ENCODE data around the gene ZNF598.
"Not testable (repeated sequence)": the region's sequence is repeated elsewhere in the genome, so short reads cannot be mapped to it uniquely, and the experiment has no call there.

DNA sequence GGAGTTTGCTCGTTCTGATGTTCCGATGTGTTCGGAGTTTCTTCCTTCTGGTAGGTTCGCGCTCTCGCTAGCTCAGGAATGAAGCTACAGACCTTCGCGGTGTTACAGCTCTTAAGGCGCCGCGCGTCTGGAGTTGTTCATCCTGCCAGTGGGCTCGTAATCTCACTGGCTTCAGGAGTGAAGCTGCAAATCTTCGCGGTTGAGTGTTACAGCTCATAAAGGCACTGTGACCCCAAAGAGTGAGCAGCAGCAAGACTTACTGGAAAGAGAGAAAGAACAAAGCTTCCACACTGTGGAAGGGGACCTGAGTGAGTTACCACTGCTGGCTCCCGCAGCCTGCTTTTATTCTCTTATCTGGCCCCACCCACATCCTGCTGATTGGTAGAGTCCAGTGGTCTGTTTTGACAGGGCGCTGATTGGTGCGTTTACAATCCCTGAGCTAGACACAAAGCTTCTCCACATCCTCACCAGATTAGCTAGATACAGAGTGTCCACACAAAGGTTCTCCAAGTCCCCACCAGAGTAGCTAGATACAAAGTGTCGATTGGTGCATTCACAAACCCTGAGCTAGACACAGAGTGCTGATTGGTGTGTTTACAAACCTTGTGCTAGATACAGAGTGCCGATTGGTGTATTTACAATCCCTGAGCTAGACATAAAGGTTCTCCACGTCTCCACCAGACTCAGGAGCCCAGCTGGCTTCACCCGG, 52.0 kb downstream of the ZNF598 start:
- not testable (repeated sequence) for TF ChIP-seq CTCF (IDR thresholded peaks at IDR 0.05; ENCODE audit: borderline replicate concordance, extremely low read depth, low read length, poor library complexity, severe bottlenecking); EZH2 (IDR thresholded peaks at IDR 0.05; ENCODE audit: borderline replicate concordance, low read depth, low read length, severe bottlenecking)

Data from DND-41 (cell line).